Inflammatory macrophage treated with lipopolysaccharide for 1 hour (primary cell): ENCODE data around the gene ZNF407.

ENCODE experiments used
- DNase-seq, 2 donors: peaks; one replicate each; pipeline ENCODE4 v3.0.0-alpha.2; 2020 to 2022

Gene ZNF407

GRCh38 chr18:74631623-74632350 lies 34.1 kb downstream of the ZNF407 start:
- peak; percentile 69 to 77 for DNase-seq

GRCh38 chr18:74632351-74632679 lies 34.6 kb downstream of the ZNF407 start:
- no peak for DNase-seq

DNA sequence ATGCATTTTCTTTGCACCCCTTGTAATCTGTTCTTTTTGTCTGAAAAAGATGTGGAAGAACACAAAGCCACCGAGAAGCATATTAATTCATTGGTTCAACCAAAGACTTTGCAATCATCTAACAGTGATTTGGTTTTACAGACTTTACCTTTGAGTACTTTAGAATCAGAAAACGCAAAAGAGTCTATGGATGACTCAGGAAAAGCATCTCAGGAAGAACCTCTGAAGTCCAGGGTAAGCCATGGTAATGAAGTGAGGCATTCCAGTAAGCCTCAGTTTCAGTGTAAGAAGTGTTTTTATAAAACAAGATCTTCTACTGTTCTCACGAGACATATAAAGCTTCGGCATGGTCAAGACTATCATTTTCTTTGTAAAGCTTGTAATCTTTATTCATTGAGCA lies 35.2 kb downstream of the ZNF407 start:
- DNase-seq, result no peak

DNA sequence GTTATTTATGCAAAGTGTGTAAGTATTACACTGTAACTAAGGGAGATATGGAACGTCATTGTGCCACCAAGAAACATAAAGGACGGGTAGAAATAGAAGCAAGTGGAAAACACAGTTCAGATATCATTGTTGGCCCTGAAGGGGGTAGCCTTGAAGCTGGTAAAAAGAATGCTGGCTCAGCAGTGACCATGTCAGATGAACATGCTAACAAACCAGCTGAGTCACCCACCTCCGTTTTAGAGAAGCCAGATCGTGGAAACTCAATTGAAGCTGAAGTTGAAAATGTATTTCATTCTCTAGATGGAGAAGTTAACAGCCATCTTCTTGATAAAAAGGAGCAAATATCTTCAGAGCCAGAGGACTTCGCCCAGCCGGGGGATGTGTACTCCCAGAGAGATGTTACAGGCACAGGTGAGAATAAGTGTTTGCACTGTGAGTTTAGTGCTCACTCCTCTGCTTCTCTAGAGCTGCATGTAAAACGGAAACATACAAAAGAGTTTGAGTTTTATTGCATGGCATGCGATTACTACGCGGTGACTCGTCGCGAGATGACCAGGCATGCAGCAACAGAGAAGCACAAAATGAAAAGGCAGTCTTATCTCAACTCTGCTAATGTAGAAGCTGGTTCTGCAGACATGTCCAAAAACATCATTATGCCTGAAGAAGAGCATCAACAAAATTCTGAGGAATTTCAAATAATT lies 36.1 kb downstream of the ZNF407 start:
- DNase-seq, result no peak

GRCh38 chr18:74635224-74635975 lies 37.7 kb downstream of the ZNF407 start:
- no peak for DNase-seq

GRCh38 chr18:74637070-74637469 lies 39.4 kb downstream of the ZNF407 start:
- no peak for DNase-seq

- DNase-seq, result no peak
Measured at GRCh38 chr18:74638210-74638609, 40.5 kb downstream of the ZNF407 start.

- DNase-seq, result no peak
Measured at GRCh38 chr18:74644713-74645112, 47.0 kb downstream of the ZNF407 start.

DNA sequence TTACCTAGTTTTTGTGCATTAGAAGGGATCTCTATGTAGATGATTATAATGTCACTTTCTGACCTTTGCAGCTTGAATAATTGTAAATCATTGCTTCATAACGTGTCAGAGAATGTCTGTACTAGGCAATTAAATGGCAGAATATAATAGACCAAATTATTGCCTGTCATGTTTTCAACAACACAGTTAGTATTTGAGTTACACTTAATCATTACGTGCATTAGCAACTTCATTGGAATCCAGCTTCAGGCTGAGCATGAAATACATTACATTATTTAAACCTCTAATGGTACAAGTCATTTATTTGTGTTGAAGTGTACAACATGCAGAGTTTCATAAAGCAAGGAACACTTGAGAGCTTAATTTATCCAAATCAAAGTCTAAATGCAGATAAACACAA lies 48.0 kb downstream of the ZNF407 start:
- no peak for DNase-seq

- no peak for DNase-seq
Measured at GRCh38 chr18:74651327-74652128, 53.9 kb downstream of the ZNF407 start.

GRCh38 chr18:74652392-74652988 lies 54.8 kb downstream of the ZNF407 start:
- peak; percentile 24 to 73 for DNase-seq

GRCh38 chr18:74654638-74655037 lies 57.0 kb downstream of the ZNF407 start:
- DNase-seq, result no peak

DNA sequence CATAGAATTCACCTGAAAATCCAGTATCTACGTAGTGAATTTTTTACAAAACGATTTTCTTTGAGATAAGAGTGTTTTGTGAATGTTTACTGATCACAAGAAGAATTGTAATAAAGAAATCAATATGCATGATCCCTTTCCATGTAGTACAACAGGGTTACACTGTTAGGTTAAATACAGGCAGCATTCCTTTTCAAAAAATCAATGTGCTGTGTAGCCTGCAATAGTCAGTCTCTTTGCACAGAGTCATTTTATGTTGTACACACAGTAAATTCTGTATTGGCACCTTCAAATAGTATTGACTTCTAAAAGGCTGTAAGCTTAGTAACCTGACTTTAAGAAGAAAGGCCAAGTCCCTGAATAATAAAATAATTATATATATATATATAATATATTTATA lies 63.3 kb downstream of the ZNF407 start:
- no peak for DNase-seq

DNA sequence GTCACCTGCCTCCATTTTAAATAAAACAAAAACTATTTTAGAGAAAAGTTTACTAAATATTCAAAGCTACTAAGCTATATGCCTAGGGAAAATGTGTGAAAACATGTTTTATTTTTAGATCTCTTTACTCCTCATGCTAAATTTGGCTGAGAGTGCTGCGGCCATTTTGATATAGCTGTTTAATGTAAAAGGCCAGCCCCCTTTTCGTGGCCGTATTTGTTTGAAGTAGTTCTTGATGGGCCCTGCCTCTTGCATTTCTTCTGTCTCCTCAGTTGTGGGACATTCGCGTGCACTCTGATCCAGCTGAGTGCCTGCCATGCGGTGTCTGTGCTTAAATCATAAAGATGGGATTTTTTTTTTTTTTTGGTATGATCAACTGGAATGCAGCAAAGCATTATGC lies 64.0 kb downstream of the ZNF407 start:
- DNase-seq, result no peak

DNA sequence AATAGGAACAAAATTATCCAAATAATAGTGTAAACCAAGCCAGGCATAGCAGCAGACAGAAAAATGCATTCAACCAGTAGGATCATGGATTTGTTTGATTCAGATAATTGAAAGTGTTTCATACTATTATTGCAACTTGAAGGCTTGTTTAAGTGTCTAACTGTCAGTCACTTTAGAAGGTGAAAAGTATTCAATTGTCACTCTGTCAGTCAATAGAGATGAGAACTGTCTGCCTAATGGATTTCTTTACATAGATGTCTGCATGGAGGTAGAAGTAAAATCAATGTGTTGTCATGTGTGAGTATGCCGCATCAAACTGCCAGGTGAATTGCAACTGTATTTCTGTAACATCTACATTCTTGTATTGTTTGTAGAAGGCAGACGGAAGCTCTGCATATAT lies 65.0 kb downstream of the ZNF407 start:
- DNase-seq, result no peak

DNA sequence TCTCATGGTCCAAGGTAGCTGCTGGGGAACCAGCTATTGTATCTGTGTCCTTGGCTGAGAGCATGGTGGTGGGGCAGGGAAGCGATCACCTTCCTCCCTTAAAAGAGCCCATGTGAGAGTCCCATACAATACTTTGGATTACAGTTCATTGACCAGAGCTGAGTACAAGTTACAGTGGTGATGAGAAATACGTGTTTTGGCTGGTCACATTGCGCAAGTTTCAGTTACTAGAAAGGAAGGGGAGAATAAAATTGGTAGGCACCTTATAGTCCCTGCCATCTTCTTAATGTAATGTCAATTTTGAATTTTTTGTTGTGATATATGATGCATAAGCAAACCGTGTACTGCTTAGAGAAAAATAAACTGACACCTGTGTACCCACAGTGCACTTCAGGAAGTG lies 67.7 kb downstream of the ZNF407 start:
- no peak for DNase-seq

DNA sequence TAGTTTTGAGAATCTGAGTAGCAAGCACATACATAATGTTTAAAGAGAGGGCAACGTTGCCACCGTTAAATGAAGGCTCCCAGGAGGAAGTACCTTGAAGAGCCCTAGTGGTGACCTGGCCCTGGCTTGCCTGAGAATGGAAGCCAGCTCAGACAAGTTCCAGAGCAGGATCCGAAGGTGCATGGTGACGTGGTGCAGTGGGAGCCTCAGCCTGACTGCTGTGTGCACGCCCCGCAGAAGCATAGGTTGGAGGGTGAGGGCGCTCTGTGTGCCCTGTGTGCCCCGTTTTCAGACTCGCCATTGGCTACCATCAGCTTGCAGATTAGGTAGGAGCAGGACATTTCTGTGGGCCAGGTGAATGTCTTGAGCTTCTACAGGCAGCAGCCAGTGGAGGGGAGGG lies 68.2 kb downstream of the ZNF407 start:
- no peak for DNase-seq

DNA sequence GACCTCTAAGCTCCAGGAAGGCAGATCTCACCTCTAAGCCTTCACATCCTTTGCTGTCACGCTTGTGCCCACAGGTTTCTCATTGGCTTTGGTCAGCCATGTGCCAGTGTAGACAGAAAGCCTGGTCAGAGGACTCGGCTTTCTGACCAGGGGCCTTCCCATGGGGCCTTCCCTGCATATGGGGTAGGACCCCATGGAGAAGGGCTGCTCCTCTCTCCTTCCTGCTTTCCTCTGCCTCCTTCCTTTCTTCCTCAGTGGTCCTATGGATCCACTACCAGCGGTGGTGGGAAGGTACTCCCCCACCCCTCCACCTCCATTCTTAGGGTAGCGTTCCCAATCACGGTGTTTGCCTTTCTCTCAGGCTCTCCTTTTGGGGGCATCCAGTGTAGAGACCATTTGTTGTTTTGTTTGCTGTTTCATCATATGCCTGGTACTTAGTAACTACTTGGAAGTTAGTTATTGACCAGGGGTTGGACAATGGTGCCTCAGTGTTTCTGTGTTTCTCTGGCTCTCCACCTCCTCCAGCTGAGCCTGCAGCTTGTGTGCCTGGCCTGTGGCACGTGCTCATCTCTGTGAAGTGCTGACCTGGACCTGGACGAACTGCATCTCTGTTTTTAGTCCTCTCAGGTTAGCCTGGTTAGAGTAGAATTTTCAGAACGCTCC lies 71.6 kb downstream of the ZNF407 start:
- DNase-seq, result no peak

- no peak for DNase-seq
Measured at GRCh38 chr18:74672371-74672770, 74.7 kb downstream of the ZNF407 start.

DNA sequence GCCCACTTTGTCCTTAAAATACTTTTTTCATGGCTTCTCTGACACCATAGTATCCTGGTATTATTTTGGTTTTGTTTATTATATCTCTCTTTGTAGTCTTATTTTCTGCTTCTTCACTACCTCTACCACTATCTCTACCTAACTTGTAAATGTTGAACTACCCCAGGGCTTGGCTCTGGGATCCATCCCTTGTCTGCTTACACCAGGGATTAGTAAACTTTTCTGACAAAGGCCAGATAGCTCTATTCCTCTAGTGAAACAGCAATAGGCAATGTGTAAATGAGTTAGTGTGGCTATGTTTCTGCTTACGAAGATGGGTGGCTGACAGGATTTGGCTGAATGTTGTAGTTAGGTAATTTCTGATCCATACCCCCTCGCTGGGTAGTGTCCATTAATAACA lies 76.8 kb downstream of the ZNF407 start:
- DNase-seq, result no peak

DNA sequence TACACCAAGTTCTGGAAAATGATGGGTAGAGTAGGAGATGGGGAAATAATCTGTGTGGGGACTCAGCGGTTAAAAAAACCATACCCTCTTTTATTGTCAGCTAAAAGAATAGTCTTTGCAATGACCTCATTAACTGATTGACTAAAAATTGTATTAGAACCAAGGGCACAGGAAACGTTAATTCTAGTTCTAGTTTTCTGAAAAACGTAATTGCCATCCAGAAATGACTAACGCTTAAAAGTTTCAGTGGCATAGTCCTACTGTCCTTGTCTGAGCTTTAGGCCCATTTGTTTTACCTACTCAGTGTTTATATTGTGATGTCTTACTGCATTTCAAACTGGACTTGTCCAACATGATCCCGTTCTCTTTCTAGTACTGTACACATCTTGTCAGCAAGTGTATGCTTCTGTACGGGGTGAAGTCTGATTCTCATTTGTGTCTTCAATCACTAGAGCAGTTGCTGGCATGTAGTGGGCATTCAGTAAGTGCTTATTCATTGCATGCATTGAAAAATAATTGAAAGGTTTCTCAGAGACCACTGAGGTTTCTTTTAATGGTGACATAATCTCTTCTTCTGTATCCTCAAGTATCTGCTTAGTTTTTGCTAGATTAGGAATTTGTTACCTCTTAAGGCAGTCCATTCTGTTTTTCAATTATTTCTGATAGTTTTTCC lies 81.5 kb downstream of the ZNF407 start:
- no peak for DNase-seq

DNA sequence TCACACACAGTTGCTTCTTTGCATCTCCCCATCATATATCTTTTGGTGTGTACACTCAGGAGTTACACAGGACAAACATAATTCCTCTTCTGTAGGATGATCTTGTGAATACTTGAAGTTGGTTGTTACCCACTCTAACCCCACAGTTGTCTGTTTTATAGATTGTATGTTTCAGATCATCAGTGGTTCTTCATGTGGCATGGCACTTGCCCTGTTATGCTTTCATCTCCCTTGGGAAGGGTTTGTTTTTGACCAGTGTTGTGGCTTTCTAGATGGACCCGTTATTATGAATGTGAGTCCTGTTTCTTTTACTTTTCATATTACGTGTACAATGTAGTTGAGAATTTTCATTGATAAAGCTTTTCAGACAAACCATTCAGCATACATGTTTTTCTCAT lies 82.0 kb downstream of the ZNF407 start:
- DNase-seq, result no peak
